ENCODE data around the gene RFTN1.

GRCh38 chr3:16523778-16524177 is 10.3 kb upstream of the RFTN1 start:
- TF ChIP-seq POLR2A (IDR thresholded peaks at IDR 0.05; ENCODE audit: low read length): no peak
- TF ChIP-seq GATA1 (IDR thresholded peaks at IDR 0.05; ENCODE audit: low read depth, low read length): no peak
